ENCODE measurements around the gene SLC12A8.

DNA sequence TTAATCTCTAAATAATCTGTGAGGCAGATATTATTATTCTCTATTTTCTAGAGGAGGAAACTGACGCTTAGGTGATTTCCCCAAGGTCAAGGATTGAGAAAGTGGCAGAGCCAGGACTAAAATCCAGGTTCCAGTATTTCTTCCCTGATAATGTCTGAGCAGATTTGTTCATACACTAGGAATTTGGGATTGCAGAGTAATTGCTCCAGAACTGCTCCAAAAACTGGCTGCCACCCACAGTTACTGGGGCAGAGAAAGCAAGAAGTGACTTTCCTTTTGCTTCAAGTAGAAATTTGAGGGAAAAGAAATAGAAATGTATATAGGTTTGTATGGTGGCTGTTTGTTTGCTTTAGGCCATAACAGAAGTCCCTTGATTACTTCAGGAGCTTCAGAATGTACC is 60.6 kb downstream of the SLC12A8 start:
- TF ChIP-seq YY1 (IDR thresholded peaks at IDR 0.05; ENCODE audit: low read depth, low read length), result no peak
- no peak for TF ChIP-seq POU2F2 (IDR thresholded peaks at IDR 0.05; ENCODE audit: borderline replicate concordance, low read depth, low read length)
- TF ChIP-seq, protein P1, sequence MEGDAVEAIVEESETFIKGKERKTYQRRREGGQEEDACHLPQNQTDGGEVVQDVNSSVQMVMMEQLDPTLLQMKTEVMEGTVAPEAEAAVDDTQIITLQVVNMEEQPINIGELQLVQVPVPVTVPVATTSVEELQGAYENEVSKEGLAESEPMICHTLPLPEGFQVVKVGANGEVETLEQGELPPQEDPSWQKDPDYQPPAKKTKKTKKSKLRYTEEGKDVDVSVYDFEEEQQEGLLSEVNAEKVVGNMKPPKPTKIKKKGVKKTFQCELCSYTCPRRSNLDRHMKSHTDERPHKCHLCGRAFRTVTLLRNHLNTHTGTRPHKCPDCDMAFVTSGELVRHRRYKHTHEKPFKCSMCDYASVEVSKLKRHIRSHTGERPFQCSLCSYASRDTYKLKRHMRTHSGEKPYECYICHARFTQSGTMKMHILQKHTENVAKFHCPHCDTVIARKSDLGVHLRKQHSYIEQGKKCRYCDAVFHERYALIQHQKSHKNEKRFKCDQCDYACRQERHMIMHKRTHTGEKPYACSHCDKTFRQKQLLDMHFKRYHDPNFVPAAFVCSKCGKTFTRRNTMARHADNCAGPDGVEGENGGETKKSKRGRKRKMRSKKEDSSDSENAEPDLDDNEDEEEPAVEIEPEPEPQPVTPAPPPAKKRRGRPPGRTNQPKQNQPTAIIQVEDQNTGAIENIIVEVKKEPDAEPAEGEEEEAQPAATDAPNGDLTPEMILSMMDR (IDR thresholded peaks at IDR 0.05 in 2 of 3, conservative IDR thresholded peaks at IDR 0.05 in 1 of 3; ENCODE audit: control insufficient read depth in 2 of 3, extremely low read depth in 1 of 3, insufficient read depth in 1 of 3, low read depth in 3 of 3, low read length in 3 of 3), result no peak
- TF ChIP-seq NR2F1 (conservative IDR thresholded peaks at IDR 0.05), result no peak
- TF ChIP-seq FOXM1 (IDR thresholded peaks at IDR 0.05; ENCODE audit: low read depth, low read length), result no peak
- no peak for TF ChIP-seq FOS (IDR thresholded peaks at IDR 0.05; ENCODE audit: borderline replicate concordance, extremely low read depth, insufficient read length)
- TF ChIP-seq RAD21 (IDR thresholded peaks at IDR 0.05; ENCODE audit: insufficient read depth, low read depth, low read length), result no peak
- TF ChIP-seq ESRRA (IDR thresholded peaks at IDR 0.05; ENCODE audit: low read length), result no peak
- TF ChIP-seq NRF1 (conservative IDR thresholded peaks at IDR 0.05; ENCODE audit: low read depth, low read length), result no peak
- TF ChIP-seq EGR1 (IDR thresholded peaks at IDR 0.05; ENCODE audit: borderline replicate concordance in 1 of 2, low read depth in 2 of 2, low read length in 2 of 2), result no peak
- no peak for TF ChIP-seq POLR2AphosphoS5 (IDR thresholded peaks at IDR 0.05; ENCODE audit: low read length)
- no peak for TF ChIP-seq TBL1XR1 (IDR thresholded peaks at IDR 0.05; ENCODE audit: low read depth, low read length)
